SK-N-MC (cell line): ENCODE results near the gene TTC21B.

Experiments
- EZH2 ChIP-seq: fragments of 200-600 bp; sonication (generic); IDR thresholded peaks from one replicate; pipeline ENCODE4 v1.6.1; 2017; ENCODE audit warnings: antibody characterized with exemption
- FOXP2 ChIP-seq: optimal IDR thresholded peaks from 2 replicates; pipeline ENCODE3; 2011; ENCODE audit warnings: mild to moderate bottlenecking, moderate library complexity; ENCODE audit not compliant: insufficient read depth; ENCODE audit errors: extremely low read length, control extremely low read depth
- POLR2AphosphoS5 ChIP-seq: IDR thresholded peaks from 2 replicates; pipeline ENCODE4 v1.6.1; 2012; ENCODE audit warnings: mild to moderate bottlenecking, low read depth, low read length, borderline replicate concordance

GRCh38 chr2:165863810-165864261 lies 89.7 kb downstream of the TTC21B start:
- TF ChIP-seq POLR2AphosphoS5 (no peak), FOXP2 (no peak), EZH2 (no peak)
